HG03342 (cell line): ENCODE data around the gene GFI1B.
"Not testable (repeated sequence)": the region's sequence is repeated elsewhere in the genome, so short reads cannot be mapped to it uniquely, and the experiment has no call there.

Source experiments
- ATAC-seq: cut with Tn5 transposase; IDR thresholded peaks from one replicate; pipeline ENCODE4 v1.9.1; 2021; ENCODE audit warnings: mild to moderate bottlenecking, moderate library complexity; ENCODE audit not compliant: unreplicated experiment

Gene GFI1B

DNA sequence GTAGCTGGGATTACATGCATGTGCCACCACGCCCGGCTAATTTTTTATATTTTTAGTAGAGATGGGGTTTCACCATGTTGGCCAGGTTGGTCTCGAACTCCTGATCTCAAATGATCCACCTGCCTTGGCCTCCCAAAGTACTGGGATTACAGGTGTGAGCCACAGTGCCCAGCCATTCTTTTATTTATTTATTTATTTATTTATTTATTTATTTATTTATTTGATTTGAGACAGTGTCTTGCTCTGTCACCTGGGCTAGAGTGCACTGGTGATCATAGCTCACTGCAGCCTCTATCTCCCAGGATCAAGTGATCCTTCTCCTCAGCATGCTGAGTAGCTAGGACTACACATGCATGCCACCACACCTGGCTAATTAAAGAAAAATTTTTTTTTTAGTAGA, 10.6 kb upstream of the GFI1B start:
- ATAC-seq, result not testable (repeated sequence)

- ATAC-seq, result no peak
Observed at GRCh38 chr9:132969783-132970182, 8.7 kb upstream of the GFI1B start.

GRCh38 chr9:132970324-132971062, 8.0 kb upstream of the GFI1B start:
- ATAC-seq, result no peak

DNA sequence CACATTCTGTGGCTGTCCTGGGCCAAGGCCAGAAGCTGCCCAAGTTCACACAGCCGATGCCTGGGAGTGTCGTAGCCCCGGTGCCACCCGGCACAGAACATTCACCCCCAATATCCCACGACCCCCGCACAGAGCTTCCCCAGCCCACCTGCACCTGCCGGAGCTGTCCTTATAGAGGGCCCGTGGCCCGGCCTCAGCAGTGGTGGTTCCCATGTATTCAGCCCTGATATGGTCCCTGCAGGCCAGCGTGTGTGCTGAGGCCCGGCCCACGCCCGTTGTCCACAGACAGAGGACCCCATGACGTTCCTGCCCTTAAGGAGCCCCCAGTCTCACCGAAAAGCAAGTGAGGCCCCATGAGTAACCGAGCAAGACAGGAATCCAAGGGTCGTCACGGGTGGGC, 5.3 kb upstream of the GFI1B start:
- ATAC-seq, result no peak

DNA sequence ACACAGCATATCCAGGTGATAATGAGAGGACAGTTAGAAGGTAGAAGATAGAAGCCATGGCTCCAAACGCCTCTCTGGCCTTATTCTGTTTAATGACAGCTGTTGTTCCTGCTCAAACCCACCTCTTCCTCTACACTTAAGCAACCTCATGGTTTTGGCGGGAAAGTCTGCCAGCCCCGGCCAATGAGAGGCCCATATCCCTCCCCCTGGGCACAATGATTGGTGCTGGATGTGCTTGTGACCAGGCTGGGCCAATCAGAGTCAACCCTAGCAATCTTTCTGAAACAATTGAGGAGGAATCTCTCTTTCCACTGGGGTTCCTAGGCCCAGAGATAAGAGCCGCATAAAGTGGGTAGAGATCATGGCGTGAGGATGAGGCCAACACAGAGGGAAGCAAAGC, 4.8 kb upstream of the GFI1B start:
- no peak for ATAC-seq

GRCh38 chr9:132975961-132976360, 2.5 kb upstream of the GFI1B start:
- ATAC-seq, result no peak

DNA sequence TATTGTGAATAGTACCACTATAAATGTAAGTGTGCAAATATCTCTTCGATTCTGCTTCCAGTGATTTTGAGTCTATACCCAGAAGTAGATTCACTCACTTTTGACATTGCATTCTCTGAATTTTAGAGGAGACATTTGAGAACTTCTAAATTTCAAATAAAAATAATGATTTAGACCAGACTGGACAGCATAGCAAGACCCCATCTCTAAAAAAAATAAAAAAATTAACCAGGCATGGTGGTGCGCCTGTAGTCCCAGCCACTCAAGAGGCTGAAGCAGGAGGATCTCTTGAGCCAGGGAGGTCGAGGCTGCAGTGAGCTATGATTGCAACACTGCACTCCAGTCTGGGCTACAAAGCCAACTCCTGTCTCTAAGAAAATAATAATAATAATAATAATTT, 1.9 kb upstream of the GFI1B start:
- no peak for ATAC-seq

DNA sequence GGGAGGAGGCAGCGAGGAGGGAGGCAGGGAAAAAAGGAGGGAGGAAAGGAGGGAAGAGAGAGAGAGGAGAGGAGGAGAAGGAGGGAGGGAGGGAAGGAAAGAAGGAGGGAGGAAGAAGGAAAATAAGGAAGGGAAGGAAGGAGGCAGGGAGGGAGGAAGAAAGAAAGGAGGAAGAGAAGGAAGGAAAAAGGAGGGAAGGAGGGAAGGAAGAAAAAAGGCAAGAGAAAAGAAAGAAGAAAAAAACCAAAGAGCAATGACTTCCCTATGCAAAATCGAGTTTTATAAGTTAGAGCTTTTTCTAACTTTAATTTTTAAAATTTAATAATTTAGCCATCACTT, 413 bp upstream of the GFI1B start:
- no peak for ATAC-seq

DNA sequence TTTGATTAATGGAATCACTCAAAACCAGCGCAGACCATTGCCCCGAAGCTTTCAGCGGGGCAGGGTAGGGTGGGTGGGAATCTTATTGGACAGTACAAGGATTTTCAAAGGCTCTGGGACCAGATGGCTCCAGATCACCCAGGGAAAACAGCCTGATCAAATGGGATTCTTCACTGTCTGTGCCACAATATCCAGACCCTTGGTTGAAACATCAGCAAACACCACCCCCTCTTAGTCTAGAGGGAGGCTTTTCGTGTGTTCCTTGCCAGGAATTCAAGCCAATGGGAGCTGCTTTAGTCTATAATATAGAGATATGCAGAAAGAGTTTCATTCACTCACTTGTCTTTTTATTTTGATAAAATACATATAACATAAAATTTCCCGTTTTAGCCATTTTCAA, 1.7 kb downstream of the GFI1B start:
- no peak for ATAC-seq

DNA sequence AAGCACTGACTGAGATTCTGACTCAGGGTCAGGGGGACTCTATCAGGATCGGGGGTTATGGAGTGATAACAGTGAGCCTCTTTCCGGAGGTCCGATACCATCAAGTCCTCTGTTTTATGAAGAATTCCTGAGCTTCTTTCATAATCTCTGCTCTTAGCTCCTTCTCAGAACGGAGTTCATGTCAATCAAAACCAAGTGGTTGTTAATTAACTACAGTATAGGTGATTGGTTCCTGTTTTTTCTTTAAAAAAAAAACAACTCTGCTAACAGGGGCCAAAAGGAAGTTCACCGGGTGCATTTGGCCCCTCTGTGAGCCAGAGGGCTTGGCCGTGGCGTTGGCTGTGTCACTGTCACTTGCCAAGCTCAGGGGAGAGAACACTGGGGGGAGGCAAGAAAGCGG, 4.0 kb downstream of the GFI1B start:
- peak; percentile 65 for ATAC-seq

- ATAC-seq, result no peak
Observed at GRCh38 chr9:132983491-132984201, 5.2 kb downstream of the GFI1B start.

DNA sequence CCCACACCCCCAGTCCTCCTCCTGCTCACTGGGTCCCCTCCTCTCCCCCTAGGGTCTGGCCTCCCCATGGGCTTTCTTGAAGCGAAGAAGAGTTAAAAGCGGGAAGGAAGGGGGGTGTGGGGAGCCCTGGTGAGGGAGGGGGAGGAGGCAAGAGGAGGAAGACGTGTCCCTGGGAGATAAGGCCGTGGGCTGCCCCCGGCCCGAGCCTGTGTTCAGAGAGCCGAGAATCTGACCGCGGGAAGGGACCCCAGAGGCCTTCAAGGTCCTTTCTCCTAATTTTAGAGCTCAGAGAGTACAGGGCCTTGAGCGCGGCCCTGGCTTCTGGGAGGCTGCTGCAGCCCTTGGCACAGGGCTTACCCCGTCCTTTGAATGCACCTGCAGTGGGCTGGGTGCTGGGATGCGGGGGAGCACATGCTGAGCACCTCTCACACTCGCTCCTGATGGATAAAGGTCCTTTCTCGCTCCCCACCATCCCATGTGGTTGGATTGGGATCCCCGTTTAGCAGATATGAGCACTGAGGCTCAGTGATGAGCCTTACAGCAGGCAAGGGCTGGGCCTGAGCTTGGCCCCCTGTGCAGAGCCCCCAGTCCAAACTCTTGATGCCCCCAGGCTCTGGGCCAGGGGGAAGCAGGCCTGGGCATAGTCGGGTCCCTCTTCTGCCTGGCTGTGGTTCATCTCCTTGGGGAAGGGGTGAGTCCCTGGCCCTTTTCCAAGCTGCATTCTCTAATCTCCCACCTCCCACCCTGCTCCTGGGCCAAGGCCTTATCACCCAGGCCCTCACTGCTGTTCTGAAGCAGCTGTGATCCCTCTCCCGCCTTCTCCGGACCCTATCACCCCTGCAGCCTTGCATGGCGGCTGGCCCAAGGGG, 5.9 kb downstream of the GFI1B start:
- ATAC-seq, result no peak

- ATAC-seq, result no peak
Observed at GRCh38 chr9:132985071-132985350, 6.5 kb downstream of the GFI1B start.

- ATAC-seq, result no peak
Observed at GRCh38 chr9:132985489-132985888, 7.0 kb downstream of the GFI1B start.

DNA sequence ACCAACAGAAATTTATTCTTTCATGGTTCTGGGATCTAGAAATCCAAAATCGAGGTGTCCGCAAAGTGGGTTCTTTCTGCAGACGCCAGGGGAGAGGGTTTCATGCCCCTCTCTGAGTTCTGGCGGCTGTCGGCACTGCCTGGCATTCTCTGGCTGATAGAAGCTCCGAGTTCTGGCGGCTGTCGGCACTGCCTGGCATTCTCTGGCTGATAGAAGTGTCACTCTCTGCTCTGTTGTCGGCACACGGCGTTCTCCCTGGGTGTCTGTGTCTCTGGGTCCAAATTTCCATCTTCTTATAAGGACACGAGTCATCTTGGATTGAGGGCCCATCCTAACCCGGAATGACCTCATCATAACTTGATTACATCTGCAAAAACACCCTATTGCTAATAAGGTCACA, 7.6 kb downstream of the GFI1B start:
- no peak for ATAC-seq

DNA sequence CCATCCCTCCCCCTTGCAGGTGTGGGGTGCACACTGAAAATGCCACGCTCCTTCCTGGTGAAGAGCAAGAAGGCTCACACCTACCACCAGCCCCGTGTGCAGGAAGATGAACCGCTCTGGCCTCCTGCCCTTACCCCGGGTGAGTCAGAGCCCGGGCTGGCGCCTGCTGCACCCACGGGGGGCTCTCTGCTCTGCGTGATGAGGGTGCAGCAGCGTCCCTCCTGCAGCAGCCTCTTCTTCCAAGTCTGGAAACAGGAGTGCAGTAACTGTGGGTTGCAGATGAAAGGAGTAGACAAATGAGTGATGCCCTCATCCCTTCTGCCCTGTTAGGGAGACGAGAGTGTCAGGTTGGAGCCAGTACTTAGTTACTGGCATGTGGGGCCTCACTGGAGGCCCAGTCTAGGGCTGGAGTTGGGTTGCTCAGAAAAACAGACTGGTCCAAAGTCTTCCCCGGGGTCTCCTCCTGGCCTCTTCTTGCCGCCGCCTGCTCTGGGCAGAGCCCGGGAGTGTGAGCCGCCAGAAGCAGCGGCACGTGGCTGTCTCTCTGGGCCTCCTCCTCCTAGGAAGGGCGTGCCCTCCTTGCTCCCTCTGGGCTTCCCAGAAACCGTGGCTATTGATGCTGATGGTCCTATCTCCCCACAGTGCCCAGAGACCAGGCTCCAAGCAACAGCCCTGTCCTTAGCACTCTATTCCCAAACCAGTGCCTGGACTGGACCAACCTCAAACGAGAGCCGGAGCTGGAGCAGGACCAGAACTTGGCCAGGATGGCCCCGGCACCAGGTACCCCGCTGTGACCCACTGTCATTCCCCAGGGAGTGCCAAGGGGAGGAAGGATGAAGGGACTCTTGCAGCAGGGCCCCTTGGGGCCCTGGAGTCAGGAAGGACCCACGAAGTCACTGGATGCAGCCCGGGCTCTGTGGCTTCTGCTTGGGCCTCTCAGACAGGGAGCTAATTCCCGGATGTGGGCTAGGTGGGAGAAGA, 8.4 kb downstream of the GFI1B start:
- no peak for ATAC-seq

GRCh38 chr9:132988244-132989013, 9.9 kb downstream of the GFI1B start:
- no peak for ATAC-seq

DNA sequence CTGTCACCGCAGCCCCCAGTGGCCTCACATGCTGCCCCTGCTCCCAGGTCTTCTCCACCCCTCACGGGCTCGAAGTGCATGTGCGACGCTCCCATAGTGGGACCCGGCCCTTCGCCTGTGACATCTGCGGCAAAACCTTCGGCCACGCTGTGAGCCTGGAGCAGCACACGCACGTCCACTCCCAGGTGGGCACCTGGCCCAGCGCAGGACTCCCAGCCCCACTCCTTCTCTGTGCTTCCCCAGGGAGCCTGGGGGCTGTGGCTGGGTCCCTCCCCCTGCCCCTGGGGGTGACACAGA, 10.5 kb downstream of the GFI1B start:
- no peak for ATAC-seq

DNA sequence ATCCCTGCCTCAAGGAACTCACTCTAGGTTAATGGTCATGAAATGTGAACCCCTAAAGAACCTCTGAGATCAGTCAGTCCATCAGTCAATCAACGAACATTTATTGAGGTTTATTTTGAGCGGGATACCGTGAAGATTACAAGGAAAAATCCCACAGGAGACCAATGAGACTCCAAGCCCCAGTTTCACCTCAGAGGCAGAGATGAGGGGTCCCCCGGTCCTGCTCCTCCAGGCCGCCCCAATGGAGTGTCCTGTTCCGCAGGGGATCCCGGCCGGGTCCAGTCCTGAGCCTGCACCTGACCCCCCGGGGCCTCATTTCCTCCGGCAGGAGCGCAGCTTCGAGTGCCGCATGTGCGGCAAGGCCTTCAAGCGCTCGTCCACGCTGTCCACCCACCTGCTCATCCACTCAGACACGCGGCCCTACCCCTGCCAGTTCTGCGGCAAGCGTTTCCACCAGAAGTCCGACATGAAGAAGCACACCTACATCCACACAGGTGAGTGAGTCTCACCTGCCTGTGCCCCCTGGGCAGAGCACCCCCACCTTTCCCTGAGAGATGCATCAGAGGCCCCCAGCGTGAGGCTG, 11.0 kb downstream of the GFI1B start:
- no peak for ATAC-seq

DNA sequence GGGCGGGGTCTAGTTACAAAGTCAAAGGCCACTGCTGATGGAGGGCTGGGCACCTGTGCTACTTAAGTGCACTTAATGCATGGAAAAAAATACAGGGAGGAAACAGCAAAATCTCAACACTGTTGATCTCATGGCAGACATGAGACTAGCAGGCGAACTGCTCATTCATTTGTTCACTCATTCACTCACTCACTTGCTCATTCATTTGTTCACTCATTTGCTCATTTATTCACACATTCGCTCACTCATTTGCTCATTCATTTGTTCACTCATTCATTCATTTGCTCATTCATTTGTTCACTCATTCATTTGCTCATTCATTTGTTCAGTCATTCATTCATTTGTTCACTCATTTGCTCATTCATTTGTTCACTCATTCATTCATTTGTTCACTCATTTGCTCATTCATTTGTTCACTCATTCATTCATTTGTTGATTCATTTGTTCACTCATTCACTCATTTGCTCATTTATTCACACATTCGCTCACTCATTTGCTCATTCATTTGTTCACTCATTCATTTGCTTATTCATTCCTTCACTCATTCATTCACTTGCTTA, 11.6 kb downstream of the GFI1B start:
- ATAC-seq, result not testable (repeated sequence)
